NCI-H345 (cell line): ENCODE data around the gene DUSP22.
"Not testable (repeated sequence)": the region's sequence is repeated elsewhere in the genome, so short reads cannot be mapped to it uniquely, and the experiment has no call there.

Source experiments
- DNase-seq: peaks from one replicate; lab custom pipeline; 2025; lab: John Stamatoyannopoulos, UW

Gene DUSP22

DNA sequence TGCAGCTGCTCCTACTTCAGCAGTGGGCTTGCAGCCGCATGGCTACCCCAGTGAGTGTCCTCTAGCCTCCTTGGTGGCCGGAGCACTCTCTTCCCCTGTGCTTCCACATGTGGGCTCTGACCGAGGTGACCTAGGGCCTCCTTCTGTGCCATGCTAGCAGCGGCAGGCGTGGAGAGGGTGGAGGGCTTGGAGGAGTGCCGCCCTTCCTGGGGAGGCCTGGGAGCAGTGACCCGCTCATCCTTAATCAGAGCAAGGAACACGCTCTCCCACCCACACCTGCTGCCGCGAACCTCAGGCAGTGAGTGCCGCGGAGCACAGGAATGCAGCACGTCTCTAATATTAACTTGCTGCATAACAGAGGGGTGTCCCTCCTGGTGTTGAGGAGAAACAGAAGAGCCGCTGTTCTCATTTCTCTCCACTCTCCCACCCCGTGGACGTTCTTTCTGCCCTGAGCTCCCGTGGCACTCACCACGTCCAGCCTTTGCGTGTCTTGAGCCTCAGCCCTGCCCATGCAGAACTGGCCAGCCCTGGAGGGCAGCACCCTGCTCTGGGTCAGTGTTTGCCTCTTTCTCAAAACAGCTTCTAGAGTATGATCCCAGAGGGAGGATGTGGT lies 31.9 kb downstream of the DUSP22 start:
- no peak for DNase-seq

DNA sequence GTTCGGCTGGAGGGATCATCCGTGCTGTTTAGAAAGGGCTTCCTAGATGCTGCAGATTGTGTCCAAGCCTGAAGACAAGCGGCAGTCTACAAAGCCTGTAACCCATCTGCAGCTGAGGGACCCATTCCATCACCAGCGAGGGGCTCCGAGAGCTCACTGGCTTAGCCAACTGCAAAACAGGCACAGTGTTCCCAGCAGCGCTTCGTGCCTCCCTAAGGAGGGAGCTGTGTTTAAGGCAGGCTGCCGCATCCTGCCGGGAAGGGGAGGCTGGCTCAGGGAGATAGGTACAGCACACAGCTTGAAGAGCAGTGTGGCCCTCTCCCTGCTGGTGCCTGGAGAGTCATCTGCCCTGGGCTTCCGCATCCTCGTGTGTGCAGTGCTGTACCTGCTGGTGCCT lies 32.4 kb downstream of the DUSP22 start:
- DNase-seq, result no peak

- not testable (repeated sequence) for DNase-seq
These were observed 33.0 kb downstream of the DUSP22 start for GRCh38 chr6:325161-325860.

- DNase-seq, result not testable (repeated sequence)
These were observed 33.8 kb downstream of the DUSP22 start for GRCh38 chr6:326066-326465.

- DNase-seq, result no peak
These were observed 34.7 kb downstream of the DUSP22 start for GRCh38 chr6:326896-327537.

DNA sequence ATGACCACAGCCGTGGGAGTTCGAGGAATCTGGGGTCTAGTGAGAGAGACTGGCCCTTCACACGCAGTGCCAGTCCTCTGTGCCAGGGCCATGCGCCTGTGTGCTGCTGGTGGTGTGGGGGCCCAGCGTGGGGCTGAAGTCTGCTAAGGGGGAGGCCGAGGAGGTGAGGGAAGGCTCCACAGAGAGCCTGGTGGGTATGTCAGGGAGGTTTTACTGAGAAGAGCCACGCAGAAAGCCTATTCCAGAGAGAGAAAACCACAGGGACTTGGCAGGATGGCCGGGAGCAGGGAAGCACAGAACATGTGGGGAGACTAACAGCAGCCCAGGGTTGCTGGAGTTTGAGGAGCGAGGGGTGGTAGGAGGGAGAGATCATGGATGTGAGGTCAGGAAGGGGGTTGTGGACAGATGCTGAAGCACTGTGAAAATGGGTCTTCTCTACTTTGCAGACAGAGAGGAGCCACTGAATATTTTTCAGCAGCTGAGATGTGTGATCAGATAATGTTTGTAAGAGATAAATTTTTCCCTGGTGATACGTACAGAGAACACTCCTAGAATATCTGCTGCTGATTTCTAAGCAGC lies 35.3 kb downstream of the DUSP22 start:
- no peak for DNase-seq

DNA sequence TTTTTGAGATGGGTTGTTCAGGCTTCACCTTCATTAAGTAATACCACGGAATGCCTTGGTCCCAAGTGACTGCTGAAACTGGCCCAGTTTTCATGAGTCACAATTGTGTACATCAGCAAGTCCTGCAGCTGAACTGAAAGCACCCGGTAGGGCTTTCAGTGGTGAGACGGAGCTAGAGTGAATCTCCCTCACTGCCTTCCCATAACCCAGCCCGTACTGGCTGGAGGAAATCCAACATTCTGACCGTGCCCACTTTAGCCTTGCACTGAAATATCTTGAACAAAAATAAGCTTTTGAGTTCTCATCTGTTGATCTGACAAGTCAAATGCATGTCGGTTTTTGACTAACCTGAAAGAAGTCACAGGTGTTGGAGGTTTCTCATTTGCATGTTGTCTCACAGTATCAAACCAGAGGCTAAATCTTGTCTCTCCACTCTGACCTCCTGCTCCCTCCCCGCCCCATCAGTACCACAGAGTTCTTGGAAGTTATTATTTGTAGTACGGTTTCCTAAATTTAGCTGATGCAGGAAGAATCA lies 35.9 kb downstream of the DUSP22 start:
- no peak for DNase-seq

DNA sequence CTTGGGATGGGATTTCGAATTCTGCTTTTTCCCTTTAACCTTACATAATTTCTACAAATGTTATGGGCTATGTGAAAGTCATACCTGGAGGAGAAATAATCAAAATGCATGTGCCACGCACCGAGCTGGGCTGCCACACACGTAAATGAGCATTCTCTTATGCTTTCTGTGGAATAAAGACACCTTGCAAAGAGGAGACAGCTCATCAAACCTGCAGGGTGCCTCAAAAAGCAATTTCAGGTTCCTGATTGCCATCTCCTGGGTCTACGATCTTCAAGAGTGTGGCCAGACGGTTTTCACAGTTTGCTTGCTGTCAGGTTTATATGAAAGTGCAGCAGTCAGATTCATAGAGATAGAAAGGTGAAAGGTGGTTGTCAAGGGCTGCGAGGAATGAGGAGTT lies 36.6 kb downstream of the DUSP22 start:
- DNase-seq, result no peak

GRCh38 chr6:329888-330691 lies 37.8 kb downstream of the DUSP22 start:
- no peak for DNase-seq

- DNase-seq, result no peak
These were observed 38.7 kb downstream of the DUSP22 start for GRCh38 chr6:330948-331347.

DNA sequence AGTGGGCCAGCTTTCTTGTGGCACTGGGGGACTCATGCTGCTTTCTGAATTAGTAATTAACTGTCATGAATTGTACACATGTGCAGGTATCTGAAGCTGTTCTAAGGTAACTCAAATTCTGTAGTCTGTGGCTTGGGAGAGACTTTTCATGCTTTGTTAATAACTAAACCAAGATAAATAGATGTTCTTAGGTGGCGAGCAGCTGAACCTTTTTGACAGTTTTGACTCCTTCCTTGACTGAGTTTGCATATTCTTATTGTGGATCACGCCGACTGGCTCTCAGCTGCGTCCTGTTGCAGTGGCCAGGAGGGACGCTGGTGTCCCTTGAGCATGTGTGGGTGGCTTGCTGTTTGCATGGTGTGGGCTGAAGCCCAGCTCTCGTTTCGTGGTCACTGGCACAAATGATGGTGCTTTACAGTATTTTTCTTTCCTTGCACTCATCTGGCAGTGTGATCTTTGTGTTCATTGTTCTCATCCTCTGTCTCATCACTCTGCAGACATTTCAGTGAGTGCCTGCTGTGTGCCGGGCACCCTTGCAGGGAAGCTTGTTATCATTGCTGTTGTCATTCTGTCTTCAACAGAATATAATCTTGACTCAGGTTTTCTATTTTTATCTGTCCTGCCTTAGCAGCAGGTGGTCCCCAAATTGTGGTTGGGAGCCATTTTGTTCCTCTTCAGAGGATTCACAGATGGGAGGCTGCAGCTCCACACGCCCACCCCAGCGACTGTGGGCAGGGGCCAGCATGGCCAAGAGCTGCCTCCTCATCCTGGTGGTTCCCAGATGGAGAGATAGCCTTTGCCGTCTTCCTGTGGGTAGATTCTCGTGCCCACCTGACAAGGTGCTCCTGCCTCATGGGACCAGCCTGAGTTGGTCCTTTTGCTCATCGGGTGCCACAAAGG lies 39.6 kb downstream of the DUSP22 start:
- DNase-seq, result no peak

- no peak for DNase-seq
These were observed 40.4 kb downstream of the DUSP22 start for GRCh38 chr6:332671-333070.

DNA sequence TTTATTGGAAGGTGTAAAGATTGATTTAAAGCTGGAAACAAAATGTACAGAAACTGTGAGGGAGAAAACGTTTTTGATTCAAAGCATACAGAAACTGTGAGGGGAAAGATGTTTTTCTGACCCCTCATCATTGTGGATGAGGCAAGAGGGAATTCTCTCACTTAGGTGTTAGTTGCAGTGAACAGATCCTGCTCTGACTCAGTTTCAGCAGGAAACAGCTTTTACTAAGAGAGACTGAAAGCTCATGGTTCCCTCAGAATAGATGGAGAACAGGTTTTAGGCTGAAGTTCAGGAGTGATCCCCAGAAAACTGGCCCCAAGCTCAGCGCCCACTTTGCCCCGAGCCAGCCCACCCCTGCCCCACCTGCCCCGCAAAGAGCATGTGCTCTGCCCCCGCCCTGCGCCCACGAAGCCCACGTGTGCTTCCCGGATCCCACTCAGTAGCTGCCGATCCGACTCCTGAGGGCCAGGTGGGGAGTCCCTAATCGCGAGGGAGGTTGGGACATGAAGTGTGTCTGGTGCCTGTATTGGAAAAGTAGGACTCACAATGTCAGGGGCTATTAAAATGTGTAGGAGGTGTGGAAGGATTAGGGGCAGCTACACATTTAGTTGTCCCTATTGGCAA lies 41.2 kb downstream of the DUSP22 start:
- no peak for DNase-seq

GRCh38 chr6:334536-335510 lies 42.5 kb downstream of the DUSP22 start:
- no peak for DNase-seq

DNA sequence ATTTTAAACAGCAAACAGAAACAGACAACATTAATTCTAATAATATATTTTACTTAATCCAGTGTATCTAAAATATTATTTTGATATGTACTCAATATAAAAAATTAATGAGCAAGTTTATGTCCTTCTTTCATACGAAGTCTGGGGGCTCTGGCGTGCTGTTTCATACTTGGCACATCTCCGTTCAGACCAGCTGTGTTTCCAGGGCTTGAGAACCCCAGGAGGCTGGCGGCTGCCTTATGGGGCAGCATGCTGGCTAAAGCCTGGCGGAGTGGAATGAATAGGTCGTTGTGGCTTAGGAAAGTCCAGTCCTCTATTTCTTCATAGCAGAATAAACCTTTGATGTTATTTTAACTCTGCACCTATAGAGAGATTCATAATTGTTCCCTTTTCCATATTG lies 43.3 kb downstream of the DUSP22 start:
- DNase-seq, result no peak

GRCh38 chr6:336159-337114 lies 44.1 kb downstream of the DUSP22 start:
- no peak for DNase-seq

- DNase-seq, result no peak
These were observed 45.6 kb downstream of the DUSP22 start for GRCh38 chr6:337805-338368.

GRCh38 chr6:338815-339262 lies 46.6 kb downstream of the DUSP22 start:
- DNase-seq, result no peak
